Tibial artery (tissue), 4 donors: ENCODE measurements around the gene GSTM2.

ENCODE experiments used
- DNase-seq, 2 donors: peaks; one replicate each; pipeline ENCODE4 v3.0.0-alpha.2; 2019
- H3K27ac ChIP-seq, 2 donors: fragments of 200-600 bp; sonication (generic) in 1 of 2; 1 replicate in 1 of 2; 2 replicates in 1 of 2; pipeline ENCODE4 v1.5.1; 2018 to 2019; ENCODE audit warnings: mild to moderate bottlenecking in 1 of 2
- H3K27me3 ChIP-seq, 2 donors: fragments of 200-600 bp; sonication (generic) in 1 of 2; one replicate each; pipeline versions ENCODE4 v1.5.1 to v1.6.0; 2016 to 2019
- H3K36me3 ChIP-seq, 3 donors: fragments of 200-600 bp; sonication (generic) in 2 of 3; one replicate each; pipeline ENCODE4 v1.5.1; 2016 to 2019; ENCODE audit warnings: mild to moderate bottlenecking in 2 of 3
- H3K4me1 ChIP-seq, 4 donors: fragments of 200-600 bp; sonication (generic) in 2 of 4; 1 replicate in 3 of 4; 2 replicates in 1 of 4; pipeline ENCODE4 v1.5.1; 2016 to 2019
- H3K4me3 ChIP-seq, 2 donors: fragments of 200-600 bp; sonication (generic) in 1 of 2; 1 replicate in 1 of 2; 2 replicates in 1 of 2; pipeline ENCODE4 v1.5.1; 2018 to 2019; ENCODE audit warnings: mild to moderate bottlenecking in 2 of 2
- H3K9me3 ChIP-seq, 3 donors: fragments of 200-600 bp; sonication (generic) in 1 of 3; one replicate each; pipeline ENCODE4 v1.5.1; 2016 to 2019
- intact Hi-C: fragments of 100-400 bp; cut with DNase I; formaldehyde crosslinking; loops from one replicate; pipeline ENCODE4 v1.15.0; 2023; ENCODE audit warnings: low total_unique reads
- TF ChIP-seq, protein P1 (sequence below), 2 experiments: fragments of 200-600 bp in 1 of 2; fragments of 450-650 bp in 1 of 2; IDR thresholded peaks; one replicate each; pipeline ENCODE4 v1.5.1; 2017 to 2019; ENCODE audit warnings: antibody characterized with exemption in 2 of 2, mild to moderate bottlenecking in 1 of 2, moderate library complexity in 1 of 2

Gene GSTM2

DNA sequence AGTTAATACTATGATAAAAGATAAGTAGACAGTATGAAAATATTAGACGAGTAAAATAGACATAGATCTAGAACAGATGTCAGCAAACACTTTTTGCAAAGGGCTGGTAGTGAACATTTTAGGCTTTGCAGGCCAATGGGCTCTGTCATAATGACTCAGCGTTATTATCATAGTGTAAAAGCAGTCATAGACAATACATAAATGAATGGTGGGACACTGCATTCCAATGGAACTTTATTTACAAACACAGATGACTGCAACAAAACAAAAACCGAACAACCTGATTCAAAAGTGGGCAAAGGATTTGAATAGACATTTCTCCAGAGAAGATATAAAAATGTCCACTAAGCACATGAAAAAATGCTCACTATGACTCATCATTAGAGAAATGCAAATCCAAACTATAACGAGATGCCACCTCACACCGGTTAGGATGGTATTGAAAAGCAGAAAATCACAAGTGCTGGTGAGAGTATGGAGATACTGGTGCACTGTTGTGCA is 51.5 kb downstream of the GSTM2 start:
- intact Hi-C loops: no loop called here
- Histone ChIP-seq H3K36me3 (no peaks in the 10 kb centered on the region), H3K4me1 (no peaks in the 10 kb centered on the region), H3K9me3 (no peaks in the 10 kb centered on the region), H3K27ac (no peak overlapping the region), H3K27me3 (peaks cover 0 to 6% of the 10 kb centered on the region in 2 donors), H3K4me3 (no peak overlapping the region)
- TF ChIP-seq, protein P1, sequence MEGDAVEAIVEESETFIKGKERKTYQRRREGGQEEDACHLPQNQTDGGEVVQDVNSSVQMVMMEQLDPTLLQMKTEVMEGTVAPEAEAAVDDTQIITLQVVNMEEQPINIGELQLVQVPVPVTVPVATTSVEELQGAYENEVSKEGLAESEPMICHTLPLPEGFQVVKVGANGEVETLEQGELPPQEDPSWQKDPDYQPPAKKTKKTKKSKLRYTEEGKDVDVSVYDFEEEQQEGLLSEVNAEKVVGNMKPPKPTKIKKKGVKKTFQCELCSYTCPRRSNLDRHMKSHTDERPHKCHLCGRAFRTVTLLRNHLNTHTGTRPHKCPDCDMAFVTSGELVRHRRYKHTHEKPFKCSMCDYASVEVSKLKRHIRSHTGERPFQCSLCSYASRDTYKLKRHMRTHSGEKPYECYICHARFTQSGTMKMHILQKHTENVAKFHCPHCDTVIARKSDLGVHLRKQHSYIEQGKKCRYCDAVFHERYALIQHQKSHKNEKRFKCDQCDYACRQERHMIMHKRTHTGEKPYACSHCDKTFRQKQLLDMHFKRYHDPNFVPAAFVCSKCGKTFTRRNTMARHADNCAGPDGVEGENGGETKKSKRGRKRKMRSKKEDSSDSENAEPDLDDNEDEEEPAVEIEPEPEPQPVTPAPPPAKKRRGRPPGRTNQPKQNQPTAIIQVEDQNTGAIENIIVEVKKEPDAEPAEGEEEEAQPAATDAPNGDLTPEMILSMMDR (IDR thresholded peaks at IDR 0.05): no peak
- DNase-seq: no peak

DNA sequence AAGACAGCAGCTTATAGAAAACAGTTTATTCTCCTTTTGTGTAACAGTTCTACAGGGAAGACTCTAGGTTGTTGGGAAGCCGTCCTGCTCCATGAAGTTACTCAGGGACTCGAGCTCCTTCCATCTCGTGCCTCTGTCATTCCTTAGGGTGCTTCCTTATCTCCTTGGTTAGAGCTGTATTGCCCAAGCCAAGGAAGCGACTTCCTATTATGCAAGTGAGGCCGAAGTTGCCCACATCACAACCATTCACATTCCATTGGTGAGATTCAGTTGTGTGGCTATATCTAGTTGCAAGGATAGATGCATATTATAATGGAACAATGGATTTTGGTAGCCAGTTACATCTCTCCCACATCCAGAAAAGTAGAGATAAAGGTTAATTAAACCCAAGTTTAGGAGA is 53.2 kb downstream of the GSTM2 start:
- TF ChIP-seq, protein P1 (IDR thresholded peaks at IDR 0.05): no peak
- DNase-seq: no peak
- Histone ChIP-seq H3K9me3 (no peaks in the 10 kb centered on the region), H3K27ac (no peak overlapping the region), H3K4me1 (no peaks in the 10 kb centered on the region), H3K27me3 (no peaks in the 10 kb centered on the region), H3K36me3 (no peaks in the 10 kb centered on the region), H3K4me3 (no peak overlapping the region)
- intact Hi-C loops: no loop called here

DNA sequence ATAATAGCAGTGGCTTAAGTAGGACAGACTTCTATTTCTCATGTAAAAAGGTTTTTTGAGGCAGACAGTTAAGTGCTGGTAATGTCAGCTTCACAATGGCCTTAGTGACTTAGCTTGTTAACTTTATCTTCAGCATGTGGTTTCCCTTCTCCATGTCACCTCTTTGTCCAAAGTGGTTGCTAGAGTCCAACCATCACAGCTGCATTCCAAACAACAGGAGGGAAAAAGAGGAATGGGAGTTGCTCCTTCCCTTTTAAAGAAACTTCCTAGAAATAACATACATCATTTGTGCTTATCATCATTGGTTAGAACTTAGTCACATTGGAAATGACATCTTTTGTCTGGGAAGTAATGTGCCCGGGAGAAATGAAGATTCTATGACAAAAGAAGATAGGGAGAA is 54.1 kb downstream of the GSTM2 start:
- H3K27me3 ChIP-seq: no peaks in the 10 kb centered on the region
- DNase-seq: no peak
- no peaks in the 10 kb centered on the region for H3K36me3 ChIP-seq
- no peaks in the 10 kb centered on the region for H3K4me1 ChIP-seq
- no peak overlapping the region for H3K27ac ChIP-seq
- H3K9me3 ChIP-seq: no peaks in the 10 kb centered on the region
- no peak overlapping the region for H3K4me3 ChIP-seq
- intact Hi-C loops: no loop called here
- TF ChIP-seq, protein P1 (IDR thresholded peaks at IDR 0.05): no peak

DNA sequence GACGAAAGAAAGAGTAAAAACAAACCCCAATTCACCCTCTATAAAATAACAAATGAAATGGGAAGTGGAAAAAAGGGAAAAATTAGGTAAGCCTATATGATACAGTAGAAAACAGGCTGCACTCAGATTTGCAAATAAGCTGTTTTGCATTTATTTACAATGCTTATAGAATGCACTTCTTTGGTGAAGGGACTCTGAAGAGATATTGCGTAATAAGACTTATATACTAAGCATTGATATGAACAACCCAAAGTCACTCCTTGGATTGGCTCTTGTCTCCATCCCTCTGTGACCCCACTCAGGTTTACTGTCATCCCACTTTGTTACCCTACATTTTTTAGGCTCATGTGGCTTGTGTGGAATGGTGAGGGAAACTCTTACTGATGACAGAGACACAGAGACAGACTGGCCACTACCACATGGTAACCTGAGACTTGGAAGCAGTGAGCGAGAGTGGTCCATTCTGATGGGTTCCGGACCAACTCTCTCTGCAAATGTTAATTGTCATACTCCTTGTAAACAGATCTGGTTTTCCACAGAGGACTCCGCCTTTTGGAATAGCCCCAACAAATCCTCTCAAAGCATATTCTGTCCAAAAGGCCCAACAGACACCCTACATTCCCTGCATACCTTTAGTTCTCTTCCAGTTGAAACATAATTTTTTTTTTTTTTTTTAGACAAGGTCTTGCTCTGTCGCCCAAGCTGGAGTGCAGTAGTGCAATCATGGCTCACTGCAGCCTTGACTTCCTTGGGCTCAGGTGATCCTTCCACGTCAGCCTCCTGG is 55.2 kb downstream of the GSTM2 start:
- no peak for DNase-seq
- TF ChIP-seq, protein P1 (IDR thresholded peaks at IDR 0.05): no peak
- Histone ChIP-seq H3K9me3 (no peaks in the 10 kb centered on the region), H3K4me1 (no peaks in the 10 kb centered on the region), H3K27me3 (no peaks in the 10 kb centered on the region), H3K4me3 (no peak overlapping the region), H3K27ac (no peak overlapping the region), H3K36me3 (no peaks in the 10 kb centered on the region)
- intact Hi-C loops: no loop called here
